Measurements from ENCODE around the gene TICAM1.
"Not testable (repeated sequence)": the region's sequence is repeated elsewhere in the genome, so short reads cannot be mapped to it uniquely, and the experiment has no call there.

DNA sequence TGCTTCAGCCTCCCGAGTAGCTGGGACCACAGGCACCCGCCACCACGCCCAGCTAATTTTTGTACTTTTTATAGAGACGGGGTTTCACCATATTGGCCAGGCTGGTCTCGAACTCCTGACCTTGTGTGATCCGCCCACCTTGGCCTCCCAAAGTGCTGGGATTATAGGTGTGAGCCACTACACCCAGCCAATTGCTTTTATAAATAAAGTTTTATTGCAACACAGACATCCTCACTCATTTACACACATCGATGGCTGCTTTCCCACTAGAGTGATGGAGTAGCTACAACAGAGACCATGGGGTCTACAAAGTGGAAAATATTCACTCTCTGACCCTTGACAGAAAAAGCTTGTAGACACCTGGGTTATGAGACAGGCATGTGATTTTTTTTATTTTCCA is 9.2 kb downstream of the TICAM1 start:
- TF ChIP-seq, protein P1, sequence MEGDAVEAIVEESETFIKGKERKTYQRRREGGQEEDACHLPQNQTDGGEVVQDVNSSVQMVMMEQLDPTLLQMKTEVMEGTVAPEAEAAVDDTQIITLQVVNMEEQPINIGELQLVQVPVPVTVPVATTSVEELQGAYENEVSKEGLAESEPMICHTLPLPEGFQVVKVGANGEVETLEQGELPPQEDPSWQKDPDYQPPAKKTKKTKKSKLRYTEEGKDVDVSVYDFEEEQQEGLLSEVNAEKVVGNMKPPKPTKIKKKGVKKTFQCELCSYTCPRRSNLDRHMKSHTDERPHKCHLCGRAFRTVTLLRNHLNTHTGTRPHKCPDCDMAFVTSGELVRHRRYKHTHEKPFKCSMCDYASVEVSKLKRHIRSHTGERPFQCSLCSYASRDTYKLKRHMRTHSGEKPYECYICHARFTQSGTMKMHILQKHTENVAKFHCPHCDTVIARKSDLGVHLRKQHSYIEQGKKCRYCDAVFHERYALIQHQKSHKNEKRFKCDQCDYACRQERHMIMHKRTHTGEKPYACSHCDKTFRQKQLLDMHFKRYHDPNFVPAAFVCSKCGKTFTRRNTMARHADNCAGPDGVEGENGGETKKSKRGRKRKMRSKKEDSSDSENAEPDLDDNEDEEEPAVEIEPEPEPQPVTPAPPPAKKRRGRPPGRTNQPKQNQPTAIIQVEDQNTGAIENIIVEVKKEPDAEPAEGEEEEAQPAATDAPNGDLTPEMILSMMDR (IDR thresholded peaks at IDR 0.05) = not testable (repeated sequence)
- not testable (repeated sequence) for TF ChIP-seq POLR2A (IDR thresholded peaks at IDR 0.05)

Measured in heart left ventricle (tissue), 13 donors.